Activated naive CD4-positive, alpha-beta T cell treated with anti-CD3 and anti-CD28 coated beads, Interleukin-2, amount 50 U/mL, for 16 hours (primary cell): ENCODE results near the gene TAF7L.
"Not testable (repeated sequence)": the region's sequence is repeated elsewhere in the genome, so short reads cannot be mapped to it uniquely, and the experiment has no call there.

Experiments
- DNase-seq: peaks from one replicate; pipeline ENCODE4 v3.0.0-alpha.2; 2020

Gene TAF7L, protein sequence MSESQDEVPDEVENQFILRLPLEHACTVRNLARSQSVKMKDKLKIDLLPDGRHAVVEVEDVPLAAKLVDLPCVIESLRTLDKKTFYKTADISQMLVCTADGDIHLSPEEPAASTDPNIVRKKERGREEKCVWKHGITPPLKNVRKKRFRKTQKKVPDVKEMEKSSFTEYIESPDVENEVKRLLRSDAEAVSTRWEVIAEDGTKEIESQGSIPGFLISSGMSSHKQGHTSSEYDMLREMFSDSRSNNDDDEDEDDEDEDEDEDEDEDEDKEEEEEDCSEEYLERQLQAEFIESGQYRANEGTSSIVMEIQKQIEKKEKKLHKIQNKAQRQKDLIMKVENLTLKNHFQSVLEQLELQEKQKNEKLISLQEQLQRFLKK

DNA sequence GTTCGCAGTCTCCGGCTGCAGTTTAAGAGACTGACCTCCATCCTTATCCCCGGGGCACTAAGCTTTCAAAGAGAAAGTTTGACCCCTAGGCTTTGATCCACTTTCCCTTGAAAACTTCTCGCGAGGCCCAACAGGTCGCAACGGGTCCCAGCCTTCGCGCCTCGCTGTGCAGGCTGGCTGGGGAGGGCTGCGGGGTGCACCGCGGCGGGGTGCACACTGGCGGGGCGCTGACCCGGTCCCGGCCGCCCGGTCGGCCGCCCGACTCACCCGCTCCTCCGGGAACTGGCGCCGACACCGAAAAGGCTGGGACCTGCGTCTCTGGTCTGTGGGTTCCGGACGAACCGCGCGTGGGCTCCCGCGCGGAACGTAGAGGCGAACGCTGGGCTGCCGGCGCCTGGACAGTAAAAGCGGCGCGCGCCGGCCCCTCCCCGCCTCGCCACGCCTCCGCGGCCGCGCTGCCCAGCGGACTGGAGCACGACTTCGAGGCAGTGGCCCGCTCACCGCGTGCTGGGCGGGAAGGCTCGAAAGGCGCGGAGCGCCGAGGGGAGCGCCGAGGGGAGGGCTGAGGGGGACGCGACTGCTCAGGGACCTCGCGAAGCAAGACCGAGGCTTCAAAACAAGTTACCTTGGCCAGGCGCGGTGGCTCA is at the start of gene TAF7L:
TAF7L (minus strand) TSS at position 378 of the 647 bp plus-strand sequence. CDS start 3,791 bp downstream, outside the sequence.
- DNase-seq = no peak

DNA sequence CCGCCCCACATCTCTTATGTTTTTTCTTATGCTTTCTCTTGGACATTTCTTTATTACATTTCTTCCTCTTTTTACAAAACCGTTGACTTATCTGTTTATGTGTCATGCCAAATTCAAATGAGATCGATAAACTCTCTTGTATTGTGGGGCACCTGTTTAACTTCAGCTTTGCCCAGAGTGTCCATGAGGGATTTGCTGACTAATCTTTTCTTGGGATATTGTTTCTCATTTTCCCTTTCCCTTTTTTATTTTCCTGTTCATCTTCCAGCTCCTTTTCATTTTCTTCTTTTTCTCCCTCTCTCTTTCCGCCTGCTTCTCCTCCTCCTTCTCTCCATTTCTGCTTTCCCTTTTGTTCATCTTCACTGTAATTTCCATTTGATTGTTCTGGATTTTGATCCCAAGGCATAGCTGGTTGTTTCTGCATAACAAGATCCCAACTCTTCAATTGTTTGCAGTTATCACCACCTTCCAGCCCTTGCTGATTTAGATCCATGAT is 46.7 kb upstream of the TAF7L start:
- DNase-seq = no peak

DNA sequence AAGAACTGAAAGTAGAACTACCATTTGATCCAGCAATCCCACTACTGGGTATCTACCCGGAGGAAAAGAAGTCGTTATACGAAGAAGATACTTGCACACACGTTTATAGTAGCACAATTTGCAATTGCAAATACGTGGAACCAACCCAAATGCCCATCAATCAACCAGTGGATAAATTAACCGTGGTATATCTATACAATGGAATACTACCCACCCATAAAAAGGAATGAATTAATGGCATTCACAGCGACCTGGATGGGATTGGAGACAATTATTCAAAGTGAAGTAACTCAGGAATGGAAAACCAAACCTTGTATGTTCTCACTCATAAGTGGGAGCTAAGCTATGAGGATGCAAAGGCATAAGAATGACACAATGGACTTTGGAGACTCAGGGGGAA is 43.2 kb upstream of the TAF7L start:
- not testable (repeated sequence) for DNase-seq

DNA sequence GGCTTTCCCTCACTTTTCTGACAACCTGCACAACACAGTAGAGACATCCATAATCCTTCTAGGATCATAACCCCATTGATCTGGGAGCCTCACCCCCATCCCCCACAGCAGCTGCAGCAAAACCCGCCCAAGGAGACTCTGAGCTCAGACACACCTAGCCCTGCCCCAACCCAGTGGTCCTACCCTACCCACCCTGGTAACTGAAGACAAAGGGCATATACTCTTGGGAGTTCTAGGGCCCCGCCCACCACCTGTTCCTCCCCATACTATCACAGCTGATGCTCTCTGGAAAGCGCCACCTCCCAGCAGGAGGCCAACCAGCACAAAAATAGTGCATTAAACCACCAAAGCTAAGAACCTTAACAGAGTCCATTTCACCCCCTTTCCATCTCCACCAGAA is 35.5 kb upstream of the TAF7L start:
- DNase-seq = not testable (repeated sequence)

DNA sequence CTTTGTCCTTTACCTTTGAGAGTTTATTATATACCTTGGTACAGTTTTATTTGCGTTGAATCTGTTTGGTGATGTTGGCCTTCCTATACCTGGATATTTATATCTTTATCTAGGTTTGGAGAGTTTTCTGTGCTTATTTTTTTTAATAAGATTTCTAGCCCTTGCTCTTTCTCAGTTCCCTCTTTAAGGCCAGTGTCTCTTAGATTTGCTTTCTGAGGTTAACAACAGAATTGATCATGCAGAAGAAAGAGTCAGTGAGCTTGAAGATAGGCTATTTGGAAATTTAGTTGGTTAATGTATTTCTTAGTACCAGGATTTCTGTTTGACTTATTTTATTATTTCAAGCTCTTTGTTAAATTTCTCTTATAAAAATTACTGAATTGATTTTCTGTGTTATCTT is 12.7 kb upstream of the TAF7L start:
- DNase-seq = no peak

DNA sequence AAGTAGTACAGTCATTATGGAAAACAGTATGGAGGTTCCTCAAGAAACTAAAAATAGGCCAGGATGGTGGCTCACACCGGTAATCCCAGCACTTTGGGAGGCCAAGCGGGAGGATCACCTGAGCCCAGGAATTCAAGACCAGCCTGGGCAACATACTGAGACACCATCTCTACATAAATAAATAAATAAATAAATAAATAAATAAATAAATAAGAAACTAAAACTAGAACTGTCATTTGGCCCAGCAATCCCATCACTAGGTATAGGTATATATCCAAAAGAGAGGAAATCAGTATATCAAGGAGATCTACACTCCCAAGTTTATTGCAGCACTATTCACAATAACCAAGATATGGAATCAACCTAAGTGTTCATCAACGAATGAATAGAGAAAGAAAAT is 4.5 kb upstream of the TAF7L start:
- DNase-seq = not testable (repeated sequence)

DNA sequence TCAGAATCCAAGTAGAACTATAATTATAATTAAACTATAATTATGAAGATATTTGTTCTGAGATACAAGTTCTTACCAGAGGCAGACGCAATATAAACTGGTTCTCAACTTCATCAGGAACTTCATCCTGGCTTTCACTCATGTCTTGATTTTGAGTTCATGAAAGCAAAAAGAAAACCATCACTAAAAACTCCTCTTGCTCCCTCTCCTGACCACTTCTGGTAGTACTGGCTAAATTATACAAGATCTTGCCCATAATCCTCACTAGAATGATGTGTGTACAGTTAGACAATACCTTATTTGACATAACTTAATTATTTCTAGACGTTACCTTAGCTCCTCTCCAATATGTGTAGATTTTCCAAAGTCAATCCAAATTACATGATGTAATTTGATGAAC is 3.7 kb downstream of the TAF7L start:
- DNase-seq = no peak

DNA sequence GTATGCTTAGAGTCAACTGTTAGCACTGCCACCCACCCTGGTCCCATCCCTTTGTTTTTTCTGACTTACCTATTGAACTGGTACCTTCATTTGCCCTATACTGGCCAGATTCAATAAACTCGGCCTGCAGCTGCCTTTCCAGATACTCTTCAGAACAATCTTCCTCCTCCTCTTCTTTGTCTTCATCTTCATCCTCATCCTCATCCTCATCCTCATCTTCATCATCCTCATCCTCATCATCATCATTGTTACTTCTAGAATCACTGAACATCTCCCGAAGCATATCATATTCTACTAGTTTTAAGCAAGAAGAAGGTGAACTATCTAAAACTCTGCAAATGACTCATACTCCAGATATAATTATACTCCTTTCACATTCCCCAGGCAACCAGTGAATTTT is 14.9 kb downstream of the TAF7L start:
- no peak for DNase-seq

DNA sequence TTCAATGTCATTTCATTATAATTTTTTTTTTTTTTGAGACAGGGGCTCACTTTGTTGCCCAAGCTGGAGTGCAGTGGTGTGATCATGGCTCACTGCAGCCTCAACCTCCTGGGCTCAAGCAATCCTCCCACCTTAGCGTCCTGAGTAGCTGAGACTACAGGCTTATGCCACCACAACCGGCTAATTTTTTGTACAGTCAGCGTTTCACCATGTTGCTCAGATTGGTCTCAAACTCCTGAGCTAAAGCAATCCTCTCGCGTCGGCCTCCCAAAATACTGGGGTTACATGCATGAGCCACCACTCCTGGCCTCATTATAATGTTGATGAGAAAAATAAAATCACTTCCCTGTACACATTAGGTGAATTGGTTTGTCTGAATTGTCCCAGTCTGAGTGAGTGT is 16.9 kb downstream of the TAF7L start:
- DNase-seq = no peak

DNA sequence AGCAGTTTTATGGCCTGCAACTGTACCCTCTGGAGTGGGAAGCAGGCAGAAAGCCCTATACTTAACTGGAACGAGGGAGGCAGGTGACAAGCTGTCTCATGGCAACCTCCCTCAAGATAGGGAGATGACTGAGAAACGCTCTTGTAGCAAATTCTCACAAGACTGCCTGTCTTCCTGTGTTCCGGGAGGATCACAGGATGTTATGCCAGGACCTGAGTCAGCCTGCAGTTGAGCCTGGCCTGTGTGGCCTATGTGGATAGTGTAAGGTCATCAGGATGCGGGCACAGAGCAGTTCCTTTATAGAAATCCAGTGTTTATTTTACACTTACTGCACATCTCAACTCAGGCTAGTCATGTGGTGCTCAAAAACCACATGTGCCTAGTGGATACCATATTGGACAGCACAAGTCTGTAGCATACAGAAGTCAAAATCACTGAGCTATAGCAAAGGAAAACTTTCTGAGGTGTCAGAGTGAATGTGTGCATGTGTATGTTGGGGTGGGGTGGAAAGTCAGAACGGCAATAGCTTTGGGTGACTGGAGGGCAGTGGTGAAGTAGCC is 25.2 kb downstream of the TAF7L start:
- no peak for DNase-seq

DNA sequence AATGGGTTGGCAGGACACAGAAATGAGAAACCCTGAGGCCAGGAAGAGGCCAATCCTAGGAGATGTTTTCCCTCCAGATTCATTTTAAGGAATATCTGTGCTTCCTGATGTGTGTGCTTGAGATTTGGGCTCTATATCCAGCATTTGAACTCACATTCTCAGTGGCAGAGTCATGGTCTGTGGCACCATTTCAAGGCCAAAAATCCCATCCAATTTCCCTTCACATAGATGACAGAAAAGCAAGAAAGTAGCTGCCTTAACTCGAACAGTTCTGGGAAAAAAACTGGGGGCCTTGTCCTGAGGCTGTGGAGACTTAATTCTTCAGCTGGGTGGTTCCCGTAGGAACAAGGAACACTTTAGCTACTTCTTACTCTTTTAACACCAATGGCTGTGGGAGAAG is 27.4 kb downstream of the TAF7L start:
- no peak for DNase-seq

DNA sequence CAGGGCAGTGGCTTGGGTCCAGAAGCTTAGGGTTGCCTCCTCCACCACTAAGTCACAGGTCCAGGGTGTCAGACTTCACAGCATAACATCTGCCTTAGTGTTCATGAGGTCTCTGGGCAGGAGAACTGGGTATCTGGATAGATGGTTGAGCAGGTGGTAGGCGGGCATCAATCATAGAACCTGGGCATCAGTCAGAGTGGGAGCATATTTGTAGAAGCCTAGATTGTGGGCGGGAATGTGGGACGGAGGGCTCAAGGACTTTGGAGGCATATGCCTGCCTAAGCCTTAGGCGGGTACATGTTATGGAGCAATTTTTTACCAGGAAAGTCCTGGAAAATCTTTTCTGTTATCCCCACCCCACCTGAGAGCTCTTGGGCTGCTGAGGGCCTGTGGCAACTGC is 28.5 kb downstream of the TAF7L start:
- DNase-seq = no peak

DNA sequence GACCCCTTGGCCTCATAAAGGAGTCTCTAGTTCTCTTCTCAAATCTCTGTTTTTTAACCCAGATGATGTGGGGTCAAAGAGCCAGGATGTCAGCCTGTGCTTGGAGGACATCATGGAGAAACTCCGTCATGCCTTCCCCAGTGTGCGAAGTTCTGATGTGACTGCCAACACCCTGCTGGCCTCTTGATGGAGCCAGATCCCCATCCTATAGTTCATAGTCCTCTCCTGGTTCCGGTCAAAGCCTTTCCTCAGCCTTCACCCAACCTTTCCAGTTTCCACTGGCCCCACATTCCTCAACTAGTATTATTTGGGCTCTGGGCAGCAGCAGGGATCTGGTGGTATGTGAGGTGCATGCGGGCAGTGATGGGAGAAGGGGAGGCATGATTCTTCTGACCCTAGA is 30.7 kb downstream of the TAF7L start:
- DNase-seq = no peak

DNA sequence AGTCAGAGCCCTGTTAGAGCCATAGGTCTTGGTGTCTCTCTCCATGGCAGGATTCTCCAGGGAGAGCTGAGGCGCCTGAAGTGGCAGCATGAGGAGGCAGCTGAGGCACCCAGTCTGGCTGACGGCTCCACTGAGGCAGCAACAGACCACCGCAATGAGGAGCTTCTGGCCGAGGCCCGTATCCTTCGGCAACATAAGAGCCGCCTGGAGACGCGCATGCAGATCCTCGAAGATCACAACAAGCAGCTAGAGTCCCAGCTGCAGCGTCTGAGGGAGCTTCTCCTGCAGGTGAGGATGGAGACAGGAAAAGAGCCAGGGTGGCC is 32.9 kb downstream of the TAF7L start:
- DNase-seq = no peak

DNA sequence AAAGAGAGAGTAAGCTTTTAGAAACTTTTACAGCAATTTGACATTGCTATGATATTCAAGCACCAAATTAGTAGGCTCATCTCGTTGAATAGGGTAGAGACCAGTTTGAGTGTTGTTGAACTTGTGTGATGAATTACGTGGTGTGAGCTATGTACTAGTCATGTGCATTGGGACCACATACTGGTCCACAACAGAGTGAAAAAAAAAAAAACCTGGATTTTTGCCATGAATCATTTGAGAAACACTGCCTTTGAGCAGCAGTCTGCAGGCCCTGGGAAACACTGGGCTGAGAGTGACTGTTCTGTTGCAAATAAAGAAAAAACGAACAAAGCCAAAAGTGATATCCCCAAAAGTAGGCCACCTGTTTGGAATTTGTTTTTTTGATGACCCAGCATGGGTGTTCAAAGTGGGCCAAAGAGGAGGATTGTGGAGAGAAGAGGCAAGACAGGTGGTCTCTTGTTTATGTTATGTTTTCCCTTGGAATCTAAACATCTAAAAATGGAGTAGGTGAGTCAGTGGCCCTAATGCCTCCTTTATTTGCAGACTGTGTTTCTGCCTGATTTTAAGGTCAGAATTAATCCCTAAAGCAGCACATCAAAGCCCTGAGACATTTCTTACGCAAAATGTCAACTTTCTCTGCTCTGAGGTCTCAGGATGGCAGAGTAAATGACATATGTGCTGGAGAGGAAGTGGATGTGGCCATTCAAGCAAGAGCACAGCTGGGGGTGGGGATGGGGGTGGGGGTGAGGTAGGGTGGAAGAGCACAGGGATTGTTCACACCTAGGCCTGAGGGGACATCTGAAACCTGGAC is 33.5 kb downstream of the TAF7L start:
- no peak for DNase-seq

DNA sequence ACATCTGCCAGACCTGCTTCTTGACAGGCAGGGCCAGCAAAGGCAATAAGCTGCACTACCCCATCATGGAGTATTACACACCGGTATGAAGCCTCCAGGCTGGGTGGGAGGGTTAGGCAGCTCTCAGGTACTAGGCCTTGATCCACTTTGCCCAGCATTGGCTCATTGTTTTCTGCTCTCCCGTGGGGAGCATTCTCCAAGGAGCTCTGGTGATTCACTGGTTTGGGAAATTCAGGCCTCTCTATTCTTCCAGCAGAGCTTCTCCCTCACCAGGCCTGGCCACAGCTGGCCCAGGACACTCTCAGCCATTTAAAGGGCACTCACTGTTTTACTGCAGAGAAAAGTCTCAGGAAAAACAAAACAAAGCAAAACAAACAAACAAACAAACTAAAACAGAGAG is 38.5 kb downstream of the TAF7L start:
- no peak for DNase-seq

DNA sequence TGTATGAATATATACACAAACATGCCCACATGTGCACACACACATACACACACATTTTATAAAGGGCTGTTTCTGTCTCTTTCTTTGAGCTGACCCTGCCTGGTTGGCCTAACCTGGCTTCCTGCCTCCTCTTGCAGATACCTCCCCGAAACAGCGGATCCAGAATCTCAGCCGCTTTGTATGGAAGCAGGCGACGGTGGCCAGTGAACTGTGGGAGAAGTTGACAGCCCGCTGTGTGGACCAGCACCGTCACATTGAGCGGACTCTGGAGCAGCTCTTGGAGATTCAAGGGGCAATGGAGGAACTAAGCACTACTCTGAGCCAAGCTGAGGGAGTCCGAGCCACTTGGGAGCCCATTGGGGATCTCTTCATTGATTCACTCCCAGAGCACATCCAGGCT is 49.6 kb downstream of the TAF7L start:
- DNase-seq = no peak

DNA sequence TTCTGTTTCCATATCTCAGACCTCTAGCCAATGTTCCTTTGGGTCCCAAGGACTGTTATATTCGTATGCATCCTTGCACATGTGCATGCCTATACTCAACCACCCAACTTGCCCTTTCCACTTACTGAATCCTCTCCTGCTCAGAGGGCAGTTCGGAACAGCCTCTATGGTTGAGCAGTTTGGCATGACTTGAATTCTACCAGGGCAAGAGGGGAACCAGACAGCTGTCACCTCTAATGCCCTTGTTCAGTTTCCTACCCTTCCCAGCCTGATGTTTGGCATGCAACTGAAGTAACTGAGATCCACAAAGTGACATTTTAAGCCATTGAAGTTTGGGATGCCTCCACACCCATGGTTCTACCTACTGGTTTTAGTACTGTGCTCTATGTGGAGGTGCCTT is 54.1 kb downstream of the TAF7L start:
- no peak for DNase-seq

DNA sequence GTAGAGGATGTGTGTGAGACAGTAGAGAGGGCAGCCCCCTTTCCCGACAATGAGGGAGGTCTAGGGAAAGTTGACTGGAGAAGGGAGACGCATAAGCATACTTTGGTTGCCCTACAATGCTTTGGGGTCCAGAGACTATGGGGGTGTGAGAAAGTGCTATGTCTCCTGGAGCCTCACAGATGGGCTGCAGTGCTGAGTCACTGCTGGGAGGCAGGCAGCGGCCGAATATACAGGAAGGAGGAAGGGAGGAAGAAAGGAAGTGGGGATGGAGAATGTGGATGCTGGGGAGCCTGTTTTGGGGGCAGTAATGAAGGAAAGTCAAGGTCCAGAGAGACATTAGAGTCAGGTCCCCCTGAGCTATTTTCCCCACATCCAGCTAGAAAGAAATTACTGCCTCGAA is 58.8 kb downstream of the TAF7L start:
- DNase-seq = no peak

DNA sequence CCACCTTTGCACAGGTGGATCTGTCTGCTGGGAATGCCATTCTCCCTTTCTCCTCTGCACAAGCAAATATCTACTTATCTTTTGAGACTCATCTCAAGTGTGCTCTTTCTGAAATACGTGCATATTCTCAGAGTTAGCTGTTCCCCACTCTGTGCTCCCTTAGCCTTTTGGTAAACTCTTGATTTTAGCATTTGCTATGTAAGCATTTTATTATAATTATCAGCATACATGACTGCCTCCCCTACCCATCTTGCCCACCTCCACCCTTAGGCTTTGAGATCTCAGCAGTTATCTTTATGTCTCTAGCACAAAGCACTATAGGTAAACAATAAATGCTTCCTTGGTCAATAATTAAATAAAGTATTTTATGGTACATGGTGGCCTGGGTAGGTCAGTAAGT is 60.1 kb downstream of the TAF7L start:
- DNase-seq = no peak

DNA sequence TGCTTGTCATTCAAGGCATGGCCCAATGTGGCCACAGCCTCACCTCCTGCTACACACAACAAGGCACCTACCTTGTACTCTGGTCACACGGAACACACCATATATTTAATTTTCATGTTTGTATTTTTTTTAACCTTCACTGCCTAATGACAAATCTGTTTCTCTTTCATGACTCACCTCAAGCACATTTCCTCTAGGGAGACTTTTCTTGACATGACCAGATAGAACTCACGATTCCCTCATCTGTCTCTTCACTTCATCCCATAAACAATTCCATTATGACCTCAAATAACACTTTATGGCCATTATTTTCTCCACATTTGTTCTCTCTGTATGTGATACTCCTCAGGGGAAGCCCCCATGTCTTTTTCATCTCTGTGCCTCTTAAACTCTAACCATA is 60.5 kb downstream of the TAF7L start:
- no peak for DNase-seq

DNA sequence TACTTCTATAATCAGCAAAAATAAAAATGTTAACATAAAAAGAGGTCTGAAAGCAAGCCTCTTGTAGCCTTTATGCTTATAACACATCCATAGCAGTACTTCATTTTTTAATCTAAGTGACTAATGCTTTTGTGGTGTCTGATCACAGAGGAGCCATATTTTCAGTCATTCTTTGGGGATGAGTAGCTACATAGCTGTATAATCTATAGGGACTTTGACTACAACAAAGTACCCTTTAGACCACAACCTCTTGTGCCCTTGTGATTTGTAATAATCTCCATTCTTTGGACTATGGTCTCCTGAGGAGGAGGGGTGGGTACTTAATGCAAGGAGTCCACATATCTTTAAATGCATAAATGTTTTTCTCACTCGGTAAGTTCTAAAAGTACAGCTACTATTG is 62.0 kb downstream of the TAF7L start:
- no peak for DNase-seq

DNA sequence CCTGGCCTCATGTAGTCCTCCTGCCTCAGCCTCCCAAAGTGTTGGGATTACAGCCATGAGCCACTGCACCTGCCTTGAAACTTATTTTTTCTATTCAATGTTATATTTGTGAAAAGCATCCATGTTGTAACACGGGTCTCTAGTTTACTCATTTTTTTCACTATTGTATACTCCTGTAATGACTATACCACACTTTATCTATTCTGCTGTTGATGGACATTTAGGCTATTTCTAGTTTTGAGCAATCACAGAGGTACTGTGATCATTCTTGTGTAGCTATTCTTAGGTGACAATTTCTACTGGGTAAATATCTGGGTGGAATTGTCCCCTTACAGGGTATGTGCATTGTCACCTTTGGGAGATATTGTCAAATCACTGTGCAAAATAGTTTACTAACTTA is 67.9 kb downstream of the TAF7L start:
- no peak for DNase-seq
